ENCODE measurements around the gene PLTP.
"Not testable (repeated sequence)": the region's sequence is repeated elsewhere in the genome, so short reads cannot be mapped to it uniquely, and the experiment has no call there.

Gene PLTP, protein sequence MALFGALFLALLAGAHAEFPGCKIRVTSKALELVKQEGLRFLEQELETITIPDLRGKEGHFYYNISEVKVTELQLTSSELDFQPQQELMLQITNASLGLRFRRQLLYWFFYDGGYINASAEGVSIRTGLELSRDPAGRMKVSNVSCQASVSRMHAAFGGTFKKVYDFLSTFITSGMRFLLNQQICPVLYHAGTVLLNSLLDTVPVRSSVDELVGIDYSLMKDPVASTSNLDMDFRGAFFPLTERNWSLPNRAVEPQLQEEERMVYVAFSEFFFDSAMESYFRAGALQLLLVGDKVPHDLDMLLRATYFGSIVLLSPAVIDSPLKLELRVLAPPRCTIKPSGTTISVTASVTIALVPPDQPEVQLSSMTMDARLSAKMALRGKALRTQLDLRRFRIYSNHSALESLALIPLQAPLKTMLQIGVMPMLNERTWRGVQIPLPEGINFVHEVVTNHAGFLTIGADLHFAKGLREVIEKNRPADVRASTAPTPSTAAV

GRCh38 chr20:45911486-45912343 lies at the start of gene PLTP:
TSS of gene PLTP (minus strand) at chr20:45912155. CDS start at chr20:45911452, 703 bp downstream.
- DNase-seq: peak; percentile 91

DNA sequence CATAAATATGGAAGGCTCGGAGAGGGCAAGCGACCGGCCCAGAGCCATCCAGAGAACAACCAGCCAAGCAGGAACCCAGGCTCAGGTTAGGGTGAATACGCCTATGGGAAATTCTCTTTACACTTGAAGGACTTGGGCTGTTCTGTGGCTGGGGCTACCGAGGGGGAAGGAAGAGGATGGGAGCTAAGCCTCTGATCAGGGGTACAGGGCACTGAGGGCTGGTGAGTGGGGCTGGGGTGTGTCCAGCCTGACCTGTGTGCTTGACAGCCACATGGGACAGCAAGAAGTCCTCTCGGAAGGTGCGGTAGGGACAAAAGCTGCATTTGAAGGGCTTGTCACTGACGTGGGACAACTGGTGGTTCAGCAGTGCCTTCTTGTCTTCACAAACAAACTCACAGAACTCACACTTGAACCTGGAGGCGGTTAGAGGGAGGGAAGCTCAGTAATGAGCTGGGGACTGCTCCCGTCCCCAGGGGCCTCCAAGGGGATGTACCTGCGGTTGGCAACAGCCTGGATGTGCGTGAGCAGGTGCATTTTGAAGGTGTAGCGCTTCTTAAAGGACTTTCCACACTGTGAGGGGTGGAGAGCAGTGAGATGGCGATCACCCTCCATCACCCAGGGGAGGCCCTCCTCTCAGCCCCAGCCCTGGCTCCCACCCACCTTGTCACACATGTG lies 48.1 kb upstream of the PLTP start:
- no peak for DNase-seq

DNA sequence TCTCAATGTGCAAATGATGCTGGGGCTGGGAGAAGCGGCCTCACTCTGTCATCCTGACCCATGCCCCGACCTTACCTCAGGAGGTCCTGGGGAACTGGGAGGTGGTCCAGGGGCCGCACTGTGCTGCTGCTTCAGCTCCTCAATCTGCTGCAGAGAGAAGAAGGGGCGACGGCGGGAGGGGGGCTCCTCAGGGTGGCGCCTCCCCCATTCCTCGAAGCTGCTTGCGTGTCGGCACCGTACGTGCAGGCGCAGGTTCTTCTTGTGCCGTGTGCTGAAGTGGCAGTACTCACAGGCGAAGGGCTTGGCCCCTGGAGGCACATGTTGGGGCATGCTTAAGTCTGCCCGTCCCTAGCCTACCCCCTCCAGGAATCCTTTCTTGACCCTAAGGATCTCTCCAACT lies 47.2 kb upstream of the PLTP start:
- DNase-seq: no peak

DNA sequence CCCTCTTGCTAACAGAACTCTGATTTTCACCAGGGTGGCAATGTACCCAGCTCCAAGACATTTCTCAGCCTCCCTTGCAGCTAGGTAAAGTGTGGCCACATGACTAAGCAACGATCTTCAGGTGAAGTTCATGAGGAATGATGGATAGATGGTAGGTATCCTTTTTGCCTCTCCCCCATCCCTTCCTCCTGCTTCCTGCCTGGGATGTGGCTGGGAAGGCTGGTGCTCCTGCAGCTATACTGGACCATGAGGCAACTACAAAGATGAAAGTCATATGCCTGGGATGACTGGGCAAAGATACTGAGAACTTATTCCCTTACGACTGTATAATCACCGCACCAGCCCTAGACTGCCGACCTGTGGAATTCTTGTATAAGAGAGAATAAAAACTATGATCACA lies 46.6 kb upstream of the PLTP start:
- no peak for DNase-seq

GRCh38 chr20:45957021-45957941 lies 45.3 kb upstream of the PLTP start:
- no peak for DNase-seq

- DNase-seq: not testable (repeated sequence)
Measured at GRCh38 chr20:45956326-45956725, 44.4 kb upstream of the PLTP start.

DNA sequence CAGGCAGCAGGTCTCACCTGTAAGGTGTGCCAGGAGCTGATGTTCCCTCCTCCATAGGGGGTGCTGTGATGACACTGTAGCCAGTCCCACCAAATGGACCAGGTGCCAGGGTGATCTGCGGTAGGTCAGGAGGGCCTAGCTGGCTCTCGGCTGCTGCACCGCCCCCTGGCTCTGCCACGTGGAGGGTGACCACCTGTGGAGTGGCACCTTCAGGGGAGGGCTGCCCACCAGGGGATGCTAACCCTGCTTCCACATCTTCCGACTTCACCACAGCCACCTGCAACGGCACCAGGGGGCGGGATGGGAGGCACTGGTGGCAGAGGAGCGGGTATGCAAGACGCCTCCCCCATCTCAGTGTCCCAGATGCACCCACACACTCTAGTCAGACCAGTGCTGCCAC lies 41.7 kb upstream of the PLTP start:
- DNase-seq: no peak

- DNase-seq: no peak
Measured at GRCh38 chr20:45952861-45953260, 40.9 kb upstream of the PLTP start.

DNA sequence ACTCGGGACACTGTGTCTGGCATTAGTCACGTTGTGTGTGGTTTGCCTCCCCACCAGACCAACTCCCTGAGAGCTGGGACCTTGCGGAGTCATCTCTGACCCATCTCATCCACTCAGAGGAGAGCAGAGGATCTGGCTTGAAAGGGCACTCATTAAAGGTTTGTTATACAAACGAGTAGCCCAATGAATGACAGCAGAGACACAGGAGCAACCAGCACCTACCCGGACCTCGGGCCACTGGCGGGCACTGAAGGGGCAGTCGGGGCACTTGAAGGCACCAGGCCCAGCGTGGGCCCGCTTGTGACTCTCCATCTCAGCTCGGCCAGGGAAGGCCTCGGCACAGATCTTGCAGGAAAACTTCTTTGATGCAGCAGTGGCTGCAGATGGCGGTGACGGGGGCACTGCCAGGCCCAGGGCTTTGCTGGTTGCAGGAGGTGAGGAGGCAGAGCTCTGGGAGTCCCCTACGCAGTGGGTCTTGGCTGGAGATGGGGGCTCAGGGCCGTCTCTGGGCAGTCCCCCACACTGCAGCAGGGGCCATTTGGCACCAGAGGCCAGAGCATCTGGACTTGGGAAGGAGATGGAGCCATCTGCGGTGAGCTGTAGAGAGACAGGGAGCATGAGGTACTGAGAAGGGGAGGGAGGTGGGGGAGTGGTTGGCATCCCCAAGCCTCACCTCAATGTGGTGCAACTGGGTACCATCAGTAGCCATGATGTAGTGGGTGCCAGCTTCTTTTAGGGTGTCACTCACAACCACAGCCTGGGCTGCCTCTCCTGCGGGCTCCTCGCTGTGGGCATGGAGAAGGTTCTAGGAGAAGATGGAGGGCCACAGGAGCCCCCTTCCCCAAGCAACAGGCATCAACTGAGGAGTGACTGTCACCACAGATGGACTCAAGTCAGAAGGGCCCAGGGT lies 40.2 kb upstream of the PLTP start:
- DNase-seq: no peak

- no peak for DNase-seq
Measured at GRCh38 chr20:45950330-45950646, 38.3 kb upstream of the PLTP start.

DNA sequence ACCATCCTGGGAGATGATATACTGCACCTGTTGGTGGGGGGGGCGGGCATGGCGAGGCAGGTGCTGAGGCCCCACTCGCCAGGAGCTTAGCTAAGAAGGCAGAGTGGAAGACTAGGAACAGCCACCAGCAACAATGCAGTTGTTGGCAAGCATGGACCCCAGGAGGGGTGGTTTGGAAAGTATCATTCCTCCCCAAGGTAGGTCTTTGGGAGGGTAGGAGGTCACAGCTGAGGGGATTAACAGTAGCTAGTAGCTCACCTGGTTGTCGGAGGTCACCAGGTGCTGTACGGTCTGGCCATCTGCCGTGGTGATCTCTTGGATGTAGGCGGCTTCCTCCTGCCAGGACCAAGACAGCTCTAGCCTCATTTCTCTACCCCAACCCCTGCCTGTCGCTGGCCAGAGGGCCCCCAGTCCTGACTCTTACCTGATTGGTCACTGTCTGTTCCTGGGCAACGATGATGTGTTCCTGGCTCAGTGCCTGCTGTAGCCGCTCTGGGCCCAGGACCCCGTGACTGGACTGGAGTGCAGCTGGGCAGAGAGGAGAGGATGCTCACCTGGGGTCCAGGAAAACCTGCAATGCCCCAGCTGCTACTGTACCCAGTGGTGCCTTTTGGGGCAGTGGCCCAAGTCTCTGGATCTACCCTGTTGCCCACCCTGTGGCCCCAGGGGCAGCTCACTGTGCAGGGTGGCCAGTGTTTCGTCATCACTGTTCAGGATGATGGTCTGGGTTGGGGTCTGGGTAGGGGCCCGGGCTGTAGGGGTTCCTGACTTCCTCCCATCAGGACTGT lies 37.8 kb upstream of the PLTP start:
- no peak for DNase-seq

DNA sequence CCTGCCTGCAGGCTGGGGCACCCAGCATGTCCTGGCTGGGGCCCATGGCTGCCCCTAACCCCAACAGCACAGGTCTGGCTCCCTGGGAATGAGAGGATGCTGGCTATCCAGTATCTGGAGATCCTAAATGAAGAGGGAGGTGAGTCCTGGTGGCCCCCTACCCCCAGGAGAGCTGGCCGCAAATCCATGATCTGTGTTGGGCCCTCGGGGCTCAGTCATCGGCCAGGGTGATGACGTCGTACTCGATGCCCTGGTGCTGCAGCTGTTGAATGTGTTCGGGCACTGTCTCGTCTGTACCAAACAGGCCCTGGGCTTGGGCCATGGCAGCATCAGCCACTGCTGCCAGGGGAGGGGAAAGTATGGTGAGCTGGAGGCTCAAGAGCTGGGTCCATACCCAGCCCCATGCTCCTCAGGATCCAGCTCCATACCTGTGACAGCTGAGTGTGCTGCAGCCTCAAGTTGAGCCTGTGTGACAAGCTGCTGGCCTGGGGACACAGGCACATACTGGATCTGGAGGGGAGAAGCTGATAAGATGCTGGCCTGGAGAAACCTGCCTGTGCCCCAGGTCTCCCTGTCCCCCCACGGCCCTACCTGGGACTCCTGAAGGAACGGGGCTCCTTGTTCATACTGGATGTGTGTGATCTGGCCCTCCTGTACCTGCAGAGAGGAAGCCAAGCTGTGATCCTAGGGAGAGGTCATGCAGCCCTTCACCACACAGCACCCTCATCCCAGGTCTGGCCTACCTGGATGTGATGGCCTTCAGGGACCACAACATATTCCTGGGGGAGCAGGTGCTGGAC lies 37.0 kb upstream of the PLTP start:
- DNase-seq: no peak

GRCh38 chr20:45948261-45948733 lies 36.3 kb upstream of the PLTP start:
- no peak for DNase-seq

- no peak for DNase-seq
Measured at GRCh38 chr20:45947110-45947866, 35.3 kb upstream of the PLTP start.

DNA sequence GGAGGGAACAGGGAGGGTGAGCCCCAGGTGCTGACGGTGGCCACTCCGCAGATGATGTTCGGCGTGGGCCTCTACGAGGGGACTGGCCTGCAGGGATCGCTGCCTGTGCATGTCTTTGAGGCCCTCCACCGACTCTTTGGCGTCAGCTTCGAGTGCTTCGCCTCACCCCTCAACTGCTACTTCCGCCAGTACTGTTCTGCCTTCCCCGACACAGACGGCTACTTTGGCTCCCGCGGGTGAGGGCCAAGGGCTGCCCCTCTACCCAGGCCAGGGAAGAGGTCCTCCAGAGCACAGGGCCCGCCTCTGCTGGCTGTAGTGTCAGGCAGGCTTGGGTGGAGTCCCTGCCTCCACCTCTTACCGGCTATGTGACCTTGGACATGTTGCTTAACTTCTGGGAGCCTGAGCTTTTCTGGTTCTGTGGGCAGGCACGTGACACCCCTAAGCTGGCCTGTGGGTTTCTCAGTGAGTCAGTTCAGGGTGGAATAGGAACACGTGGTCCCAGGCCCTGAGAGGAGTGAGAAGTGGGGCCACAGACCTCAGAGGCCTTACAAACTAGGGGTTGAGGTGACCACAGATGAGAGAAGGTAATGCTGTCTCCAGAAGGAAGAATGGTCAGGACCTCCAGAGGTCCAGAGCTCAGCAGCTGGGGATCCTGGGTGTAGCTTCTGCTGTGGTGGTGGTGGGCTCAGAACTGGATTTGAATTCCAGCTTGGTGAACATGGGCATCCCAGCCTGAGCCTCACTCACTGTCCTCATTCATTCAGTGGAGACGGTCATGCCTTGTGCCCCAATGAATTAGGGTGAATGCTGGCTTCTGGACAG lies 34.4 kb upstream of the PLTP start:
- DNase-seq: no peak

DNA sequence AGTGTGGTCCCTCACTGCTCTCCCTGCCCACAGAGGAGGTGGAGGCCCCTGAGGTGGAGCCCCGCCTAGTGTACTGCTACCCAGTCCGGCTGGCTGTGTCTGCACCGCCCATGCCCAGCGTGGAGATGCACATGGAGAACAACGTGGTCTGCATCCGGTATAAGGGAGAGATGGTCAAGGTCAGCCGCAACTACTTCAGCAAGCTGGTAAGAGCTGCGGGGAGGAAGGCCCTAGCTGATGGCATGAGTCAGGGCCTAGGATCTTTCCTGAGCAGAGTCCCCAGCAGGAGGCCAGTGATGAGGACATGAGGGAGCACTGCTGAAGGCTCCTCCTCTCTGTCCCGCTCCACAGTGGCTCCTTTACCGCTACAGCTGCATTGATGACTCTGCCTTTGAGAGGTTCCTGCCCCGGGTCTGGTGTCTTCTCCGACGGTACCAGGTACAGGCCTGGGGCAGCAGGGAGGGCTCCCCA lies 33.8 kb upstream of the PLTP start:
- DNase-seq: no peak

GRCh38 chr20:45944965-45945677 lies 33.2 kb upstream of the PLTP start:
- no peak for DNase-seq

Data from islet precursor cell (in vitro differentiated cells).